A673 (cell line): Measurements from ENCODE around the gene CYLD.

Experiments
- EZH2 ChIP-seq: fragments of 200-600 bp; sonication (generic); IDR thresholded peaks from 2 replicates; pipeline ENCODE4 v1.6.1; 2017; ENCODE audit warnings: borderline replicate concordance, low read depth, mild to moderate bottlenecking, mixed read lengths, antibody characterized with exemption, low read length; ENCODE audit not compliant: poor library complexity, severe bottlenecking
- TF ChIP-seq, protein P1 (sequence below): fragments of 300-800, 200-600 bp; sonication (generic); conservative IDR thresholded peaks from 2 replicates; pipeline ENCODE4 v1.5.1; 2017; ENCODE audit warnings: low read depth, mild to moderate bottlenecking, antibody characterized with exemption, low read length, moderate library complexity, mixed read lengths

DNA sequence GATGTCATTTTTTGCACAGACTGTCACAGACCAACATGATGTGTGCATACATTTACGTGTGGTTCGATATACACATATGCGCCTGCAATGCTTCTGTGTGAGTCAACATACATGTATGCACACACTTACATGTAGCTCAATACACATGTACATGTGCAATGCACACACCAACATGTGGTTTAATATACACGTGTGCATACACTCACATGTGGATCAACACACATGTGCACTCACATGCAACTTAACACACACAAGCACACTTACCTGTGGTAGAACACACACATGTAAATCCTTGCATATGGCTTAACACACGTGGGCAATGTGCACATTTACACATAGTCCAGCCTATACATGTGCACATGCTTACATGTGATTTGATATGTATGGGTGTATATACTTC, 97.5 kb downstream of the CYLD start:
- TF ChIP-seq, protein P1, sequence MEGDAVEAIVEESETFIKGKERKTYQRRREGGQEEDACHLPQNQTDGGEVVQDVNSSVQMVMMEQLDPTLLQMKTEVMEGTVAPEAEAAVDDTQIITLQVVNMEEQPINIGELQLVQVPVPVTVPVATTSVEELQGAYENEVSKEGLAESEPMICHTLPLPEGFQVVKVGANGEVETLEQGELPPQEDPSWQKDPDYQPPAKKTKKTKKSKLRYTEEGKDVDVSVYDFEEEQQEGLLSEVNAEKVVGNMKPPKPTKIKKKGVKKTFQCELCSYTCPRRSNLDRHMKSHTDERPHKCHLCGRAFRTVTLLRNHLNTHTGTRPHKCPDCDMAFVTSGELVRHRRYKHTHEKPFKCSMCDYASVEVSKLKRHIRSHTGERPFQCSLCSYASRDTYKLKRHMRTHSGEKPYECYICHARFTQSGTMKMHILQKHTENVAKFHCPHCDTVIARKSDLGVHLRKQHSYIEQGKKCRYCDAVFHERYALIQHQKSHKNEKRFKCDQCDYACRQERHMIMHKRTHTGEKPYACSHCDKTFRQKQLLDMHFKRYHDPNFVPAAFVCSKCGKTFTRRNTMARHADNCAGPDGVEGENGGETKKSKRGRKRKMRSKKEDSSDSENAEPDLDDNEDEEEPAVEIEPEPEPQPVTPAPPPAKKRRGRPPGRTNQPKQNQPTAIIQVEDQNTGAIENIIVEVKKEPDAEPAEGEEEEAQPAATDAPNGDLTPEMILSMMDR, result no peak
- no peak for TF ChIP-seq EZH2
